Common myeloid progenitor, CD34-positive (primary cell): Measurements from ENCODE around the gene ADPRHL1.

Experiments used
- CTCF ChIA-PET: fragments of 350-600 bp; sonication (Branson Sonifier 250); formaldehyde crosslinking; loops from one replicate; lab custom pipeline; 2021; ENCODE audit warnings: antibody characterized with exemption; lab: Charles Lee
- POLR2A ChIA-PET: fragments of 350-600 bp; sonication (Branson Sonifier 250); formaldehyde crosslinking; loops from one replicate; lab custom pipeline; 2021; ENCODE audit warnings: antibody characterized with exemption; lab: Charles Lee
- DNase-seq, 3 donors: peaks; one replicate each; pipeline versions ENCODE4 v3.0.0 to v3.0.0-alpha.2; 2013
- H3K27ac ChIP-seq, 2 experiments: 1 replicate in 1 of 2; 2 replicates in 1 of 2; pipeline ENCODE4 v1.7.0; 2013; ENCODE audit warnings: inconsistent platforms in 2 of 2, low read length in 2 of 2, mild to moderate bottlenecking in 2 of 2, low read depth in 1 of 2, moderate library complexity in 1 of 2; ENCODE audit not compliant: severe bottlenecking in 2 of 2, insufficient read depth in 1 of 2, poor library complexity in 1 of 2
- H3K27me3 ChIP-seq, 5 experiments: replicated peaks in 2 of 5; 1 replicate in 3 of 5; 2 replicates in 2 of 5; pipeline versions ENCODE4 v1.6.1 to v1.7.0; 2013; ENCODE audit warnings: low read length in 4 of 5, mild to moderate bottlenecking in 2 of 5, moderate library complexity in 2 of 5, inconsistent platforms in 1 of 5; ENCODE audit not compliant: insufficient read depth in 5 of 5, control insufficient read depth in 4 of 5
- H3K36me3 ChIP-seq, 4 experiments: 1 replicate in 2 of 4; 2 replicates in 2 of 4; pipeline versions ENCODE4 v1.6.1 to v1.7.0; 2013; ENCODE audit warnings: low read length in 3 of 4, control low read depth in 1 of 4, mild to moderate bottlenecking in 1 of 4; ENCODE audit not compliant: control insufficient read depth in 4 of 4, insufficient read depth in 4 of 4
- H3K4me1 ChIP-seq, 4 experiments: 1 replicate in 3 of 4; 2 replicates in 1 of 4; pipeline versions ENCODE4 v1.6.1 to v1.7.1; 2013; ENCODE audit warnings: low read length in 3 of 4, mild to moderate bottlenecking in 3 of 4, control low read depth in 1 of 4, inconsistent platforms in 1 of 4, moderate library complexity in 1 of 4; ENCODE audit not compliant: control insufficient read depth in 4 of 4, insufficient read depth in 4 of 4; ENCODE audit errors: control extremely low read depth in 1 of 4
- H3K4me3 ChIP-seq, 7 experiments: 1 replicate in 4 of 7; 2 replicates in 3 of 7; pipeline versions ENCODE4 v1.5.1 to v1.7.0; 2013; ENCODE audit warnings: mild to moderate bottlenecking in 7 of 7, low read length in 6 of 7, moderate library complexity in 6 of 7, inconsistent platforms in 2 of 7, low read depth in 2 of 7, control low read depth in 1 of 7; ENCODE audit not compliant: insufficient read depth in 4 of 7, control insufficient read depth in 1 of 7; ENCODE audit errors: extremely low read depth in 1 of 7
- H3K9me3 ChIP-seq, 5 experiments: 1 replicate in 4 of 5; 2 replicates in 1 of 5; pipeline versions ENCODE4 v1.6.1 to v1.7.1; 2013; ENCODE audit warnings: low read length in 4 of 5, mild to moderate bottlenecking in 2 of 5, inconsistent platforms in 1 of 5, low read depth in 1 of 5, moderate library complexity in 1 of 5; ENCODE audit not compliant: control insufficient read depth in 4 of 5, insufficient read depth in 2 of 5; ENCODE audit errors: control extremely low read depth in 1 of 5
- WGBS: methylation state at CpG from one replicate; pipeline ENCODE4 v1.1.5; 2013; ENCODE audit not compliant: insufficient coverage; 5-methylcytosine and 5-hydroxymethylcytosine counted together

Gene ADPRHL1

DNA sequence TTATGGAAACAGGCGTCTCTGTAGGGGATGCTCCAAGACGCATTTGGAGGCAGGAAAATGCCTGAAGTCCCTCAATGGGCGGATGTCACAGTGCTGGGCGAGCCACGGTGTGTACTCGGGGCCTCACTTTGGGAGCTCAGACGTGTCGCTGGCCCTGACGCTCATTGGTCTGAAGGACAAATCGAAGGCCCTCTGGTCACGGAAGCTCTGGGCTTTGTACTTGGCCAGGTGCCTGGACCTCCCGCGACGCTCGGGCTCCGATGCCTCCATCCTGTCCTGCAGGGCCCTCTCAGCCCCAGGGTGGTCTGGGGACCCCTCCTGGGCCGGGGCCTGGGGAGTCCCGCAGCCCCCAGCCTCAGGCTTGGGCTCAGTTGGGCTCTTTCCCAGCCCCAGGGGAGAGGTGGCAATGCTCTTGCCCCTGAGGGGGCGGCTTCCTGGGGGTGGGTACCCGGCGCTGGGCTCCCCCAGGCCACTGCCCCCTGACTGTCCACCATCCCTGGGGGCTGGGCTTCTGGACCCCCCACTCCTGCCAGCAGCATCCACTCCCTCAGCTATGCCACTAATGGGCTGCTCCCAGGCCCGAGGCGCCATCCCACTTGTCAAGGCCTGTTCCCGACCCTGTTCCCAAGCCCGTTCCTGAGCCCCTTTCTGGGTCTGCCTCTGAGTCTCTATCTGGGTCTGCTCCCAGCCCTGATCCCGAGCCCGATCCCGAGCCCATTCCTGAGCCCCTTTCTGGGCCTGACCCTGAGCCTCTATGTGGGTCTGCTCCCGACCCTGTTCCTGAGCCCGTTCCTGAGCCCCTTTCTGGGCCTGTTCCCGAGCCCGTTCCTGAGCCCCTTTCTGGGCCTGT, 49.8 kb downstream of the ADPRHL1 start:
- Histone ChIP-seq H3K9me3 (no peaks in the 10 kb centered on the region), H3K4me3 (no peak overlapping the region), H3K27me3 (peaks cover 0 to 2% (median 0%) of the 10 kb centered on the region in 5 experiments), H3K27ac (no peak overlapping the region), H3K4me1 (peaks cover 0 to 3% (median 0%) of the 10 kb centered on the region in 4 experiments), H3K36me3 (no peaks in the 10 kb centered on the region)
- ChIA-PET CTCF (interaction anchor here (1.0 to 2.0 kb wide), 3 partner anchors 9 to 129 kb away, joined by 3 to 7 read pairs (median 4); no protein-coding TSS in a partner anchor), POLR2A (no interaction called here)
- no peak for DNase-seq
- 89% methylated on average over 29 of the region's 32 CpGs for whole genome bisulfite sequencing

DNA sequence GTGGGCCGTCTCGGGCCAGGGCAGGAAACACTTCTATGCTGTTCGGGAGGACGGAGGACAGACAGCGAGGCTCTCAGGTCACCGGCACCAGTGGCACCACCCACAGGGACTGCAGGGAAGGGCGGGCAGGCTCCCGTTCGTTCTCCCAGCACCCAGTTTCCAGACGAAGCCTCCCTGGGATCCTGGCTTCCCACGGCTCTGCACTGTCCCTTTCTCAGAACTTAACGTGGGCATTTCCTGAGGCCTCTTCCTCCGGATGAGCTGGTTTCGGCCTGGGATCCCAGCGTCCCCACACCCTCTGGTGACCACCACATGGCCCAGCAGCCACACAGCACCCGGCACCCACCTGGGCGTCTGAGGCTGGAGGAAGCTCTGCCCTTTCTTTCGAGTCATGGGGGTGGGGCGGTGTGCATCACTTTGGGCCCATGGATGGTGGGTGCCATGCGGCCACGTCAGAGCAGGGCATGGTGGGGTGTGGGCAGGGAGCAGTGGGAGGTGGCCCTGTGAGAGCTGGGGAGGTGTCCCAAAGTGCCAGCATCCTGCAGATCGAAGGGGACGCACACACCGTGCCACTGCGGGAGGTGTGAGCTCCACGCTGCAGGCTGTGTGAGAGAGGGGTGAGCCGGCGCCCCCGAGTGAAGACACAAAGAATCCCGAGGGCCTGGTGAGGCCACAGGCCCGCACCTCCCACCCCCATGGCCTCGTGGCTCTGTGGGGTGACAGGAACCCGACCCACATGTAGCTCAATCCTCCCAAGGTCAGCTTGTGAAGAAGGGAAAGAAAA, 50.6 kb downstream of the ADPRHL1 start:
- 87% methylated on average over 23 of the region's 33 CpGs for WGBS
- ChIA-PET POLR2A (no interaction called here), CTCF (interaction anchor here (0.8 to 2.0 kb wide), 5 partner anchors 9 to 128 kb away, joined by 3 to 7 read pairs (median 3); no protein-coding TSS in a partner anchor)
- Histone ChIP-seq H3K4me3 (no peak overlapping the region), H3K4me1 (peaks cover 0 to 3% (median 0%) of the 10 kb centered on the region in 4 experiments), H3K27me3 (peaks cover 0 to 2% (median 0%) of the 10 kb centered on the region in 5 experiments), H3K36me3 (no peaks in the 10 kb centered on the region), H3K27ac (no peak overlapping the region), H3K9me3 (no peaks in the 10 kb centered on the region)
- DNase-seq: no peak

DNA sequence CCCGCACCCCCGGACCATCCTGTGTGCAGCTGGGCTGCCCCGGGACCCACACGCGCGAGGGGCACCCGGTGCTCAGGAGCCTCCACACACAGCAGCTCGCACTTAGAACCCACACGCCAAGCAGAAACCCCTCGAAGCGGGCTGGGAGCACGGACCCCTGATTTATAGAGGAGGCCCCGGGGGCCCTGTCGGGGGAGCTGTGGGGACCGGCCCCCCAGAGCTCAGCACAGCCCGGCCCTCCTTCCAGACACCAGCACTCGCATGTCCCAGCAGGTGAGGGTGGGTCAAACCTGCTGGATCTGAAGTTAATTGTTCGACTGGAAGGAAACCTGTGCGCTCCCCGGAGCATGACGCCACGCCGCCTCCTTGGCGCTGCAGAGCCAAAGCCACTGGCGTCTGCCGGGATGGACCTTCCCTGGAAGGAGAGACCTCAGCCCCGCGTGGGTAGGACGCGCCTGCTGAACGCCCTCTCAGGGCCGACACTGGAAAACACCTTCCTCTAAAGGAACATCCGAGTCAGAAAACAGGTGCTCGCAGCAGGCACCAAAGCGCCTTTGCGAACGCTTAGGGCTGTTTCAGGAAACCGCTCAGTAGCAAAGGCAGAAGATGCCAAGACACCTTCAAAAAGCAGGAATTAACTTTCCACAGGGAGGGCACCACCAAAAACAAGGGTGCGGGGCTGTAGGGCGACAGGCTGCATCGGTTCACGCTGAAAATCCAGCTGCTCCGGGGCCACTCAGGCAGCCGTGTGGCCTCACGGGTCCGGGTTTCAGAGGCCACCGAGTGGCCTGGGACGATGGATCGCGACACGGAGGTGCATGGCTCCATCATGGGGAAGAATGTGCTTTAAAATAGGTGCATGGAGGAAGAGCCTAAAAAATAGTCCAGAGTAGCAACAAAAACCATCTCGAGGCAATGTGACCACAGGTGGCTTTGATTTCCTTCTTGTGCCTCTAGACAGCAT, 51.6 kb downstream of the ADPRHL1 start:
- CTCF ChIA-PET: interaction anchor here (0.8 to 2.0 kb wide), 3 partner anchors 8 to 48 kb away, joined by 3 to 7 read pairs (median 3); no protein-coding TSS in a partner anchor
- no peak for DNase-seq
- Histone ChIP-seq H3K27ac (no peak overlapping the region), H3K4me1 (no peaks in the 10 kb centered on the region), H3K9me3 (no peaks in the 10 kb centered on the region), H3K36me3 (no peaks in the 10 kb centered on the region), H3K27me3 (no peaks in the 10 kb centered on the region), H3K4me3 (no peak overlapping the region)
- WGBS: 91% methylated on average over 44 of the region's 52 CpGs
- POLR2A ChIA-PET: no interaction called here

DNA sequence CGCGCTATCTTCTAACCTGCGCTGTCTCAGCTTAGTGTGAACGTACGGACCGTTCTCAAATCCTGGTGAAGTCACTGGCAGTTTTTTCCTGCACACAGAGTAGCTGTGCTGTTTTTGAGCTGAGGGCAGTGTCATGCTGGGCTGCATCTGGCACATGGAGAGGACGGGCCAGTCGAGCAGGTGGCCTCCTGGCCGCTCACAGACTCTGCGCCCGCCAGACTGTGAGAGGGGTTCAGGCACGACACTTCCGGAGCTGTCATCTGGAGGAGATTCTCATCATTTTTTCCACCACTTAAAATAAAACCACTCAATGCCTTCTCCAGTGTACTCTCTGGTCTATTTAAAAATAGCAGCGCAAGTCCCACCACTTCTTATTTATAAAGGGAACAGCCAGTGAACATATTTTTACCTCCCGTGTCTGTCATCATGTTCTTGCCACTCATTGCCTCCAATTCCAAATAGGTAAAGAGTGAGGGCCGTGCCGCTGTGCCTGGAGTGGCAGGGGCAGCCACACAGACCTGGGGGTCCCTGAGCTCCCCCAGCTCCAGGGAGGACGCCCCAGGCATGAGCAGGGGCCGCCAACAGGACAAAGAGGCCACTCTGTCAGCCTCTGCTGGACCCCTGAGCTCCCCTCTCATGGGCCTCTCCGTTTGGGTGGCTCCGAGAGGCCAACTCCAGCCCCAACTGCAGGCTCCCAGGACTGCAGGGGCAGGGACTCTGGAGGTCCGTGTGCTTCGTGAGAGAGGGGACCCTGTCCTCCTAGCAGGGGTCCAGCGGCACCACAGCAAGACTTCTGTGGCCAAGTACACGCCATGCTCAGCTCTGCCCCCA, 52.5 kb downstream of the ADPRHL1 start:
- no peak for DNase-seq
- no peaks in the 10 kb centered on the region for H3K27me3 ChIP-seq
- ChIA-PET POLR2A (interaction anchor here (0.6 kb wide), 1 partner anchor 126 kb away, joined by 6 read pairs; no protein-coding TSS in a partner anchor), CTCF (interaction anchor here (1.6 kb wide), 1 partner anchor 13 kb away, joined by 3 read pairs; no protein-coding TSS in a partner anchor)
- no peaks in the 10 kb centered on the region for H3K36me3 ChIP-seq
- no peak overlapping the region for H3K27ac ChIP-seq
- WGBS: 94% methylated on average over 23 of the region's 25 CpGs
- no peak overlapping the region for H3K4me3 ChIP-seq
- H3K4me1 ChIP-seq: no peaks in the 10 kb centered on the region
- H3K9me3 ChIP-seq: no peaks in the 10 kb centered on the region

DNA sequence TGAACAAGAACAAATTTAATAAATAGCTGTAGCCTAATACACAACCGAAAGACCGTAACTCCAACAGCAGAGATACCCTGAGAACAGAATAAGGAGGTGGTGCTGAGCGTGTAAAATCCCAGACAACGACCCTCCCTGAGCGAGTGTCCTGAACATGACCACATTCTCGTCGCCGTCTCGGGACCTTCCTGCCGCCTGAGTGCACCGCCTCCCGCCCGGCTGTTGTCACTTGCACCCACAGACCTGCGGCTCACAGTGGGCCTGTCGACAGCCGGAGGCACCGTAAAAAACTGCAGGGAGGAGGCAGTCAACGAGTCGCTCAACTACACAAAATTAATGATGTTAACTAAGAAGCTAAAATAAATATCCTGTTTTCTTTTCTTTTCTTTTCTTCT, 53.5 kb downstream of the ADPRHL1 start:
- no peaks in the 10 kb centered on the region for H3K9me3 ChIP-seq
- H3K4me1 ChIP-seq: no peaks in the 10 kb centered on the region
- WGBS: 100% methylated on average over 3 of the region's 19 CpGs
- POLR2A ChIA-PET: interaction anchor here (0.6 kb wide), 1 partner anchor 125 kb away, joined by 6 read pairs; no protein-coding TSS in a partner anchor
- no peaks in the 10 kb centered on the region for H3K27me3 ChIP-seq
- no peak for DNase-seq
- CTCF ChIA-PET: interaction anchor here (1.6 kb wide), 1 partner anchor 14 kb away, joined by 3 read pairs; no protein-coding TSS in a partner anchor
- no peak overlapping the region for H3K27ac ChIP-seq
- no peaks in the 10 kb centered on the region for H3K36me3 ChIP-seq
- H3K4me3 ChIP-seq: no peak overlapping the region
